Astrocyte of the cerebellum (primary cell): ENCODE results near the gene COX6B2.

Source experiments
- DNase-seq: peaks from one replicate; pipeline ENCODE4 v3.0.0-alpha.2; 2011; ENCODE audit warnings: low read depth
- H3K4me3 ChIP-seq: 2 replicates; pipeline ENCODE4 v1.5.1; 2011; ENCODE audit warnings: mild to moderate bottlenecking, low read depth, low read length, moderate library complexity
- CTCF ChIP-seq: IDR thresholded peaks from 2 replicates; pipeline ENCODE4 v1.5.1; 2012; ENCODE audit warnings: low read length, low read depth, moderate library complexity, mild to moderate bottlenecking; ENCODE audit errors: missing control alignments
- in situ Hi-C: cut with HindIII; loops from 2 replicates; pipeline ENCODE4 v1.10.0; 2017; ENCODE audit warnings: low sequenced_read_pairs

The COX6B2 gene

GRCh38 chr19:55309448-55309847, 45.1 kb downstream of the COX6B2 start:
- no peak for TF ChIP-seq CTCF
- no peak for DNase-seq
- in situ Hi-C loops: no loop called here
- no peak overlapping the region for H3K4me3 ChIP-seq

- no peak for DNase-seq
- no peak overlapping the region for H3K4me3 ChIP-seq
- in situ Hi-C loops: no loop called here
- TF ChIP-seq CTCF: no peak
These were observed 46.2 kb downstream of the COX6B2 start for GRCh38 chr19:55308281-55308680.

GRCh38 chr19:55306712-55307111, 47.8 kb downstream of the COX6B2 start:
- no peak for DNase-seq
- TF ChIP-seq CTCF: no peak
- H3K4me3 ChIP-seq: no peak overlapping the region
- in situ Hi-C loops: no loop called here

GRCh38 chr19:55305983-55306562, 48.4 kb downstream of the COX6B2 start:
- no peak for DNase-seq
- in situ Hi-C loops: no loop called here
- H3K4me3 ChIP-seq: no peak overlapping the region
- TF ChIP-seq CTCF: no peak

GRCh38 chr19:55305491-55305890, 49.0 kb downstream of the COX6B2 start:
- in situ Hi-C loops: no loop called here
- no peak for DNase-seq
- TF ChIP-seq CTCF: no peak

GRCh38 chr19:55304980-55305379, 49.5 kb downstream of the COX6B2 start:
- no peak overlapping the region for H3K4me3 ChIP-seq

More at GRCh38 chr19:55305491-55305890, 49.0 kb downstream of the COX6B2 start:
- no peak overlapping the region for H3K4me3 ChIP-seq

More at GRCh38 chr19:55304980-55305379, 49.5 kb downstream of the COX6B2 start:
- in situ Hi-C loops: no loop called here
- no peak for TF ChIP-seq CTCF
- no peak for DNase-seq
